ENCODE results near the gene SORCS2. TPM values are rescaled to one million over a fixed set of nuclear protein-coding genes. Genes with fewer than 3 reads are reported as not detected.

The SORCS2 gene
- total RNA-seq, 1 experiment from 2014 or later, result not detected

DNA sequence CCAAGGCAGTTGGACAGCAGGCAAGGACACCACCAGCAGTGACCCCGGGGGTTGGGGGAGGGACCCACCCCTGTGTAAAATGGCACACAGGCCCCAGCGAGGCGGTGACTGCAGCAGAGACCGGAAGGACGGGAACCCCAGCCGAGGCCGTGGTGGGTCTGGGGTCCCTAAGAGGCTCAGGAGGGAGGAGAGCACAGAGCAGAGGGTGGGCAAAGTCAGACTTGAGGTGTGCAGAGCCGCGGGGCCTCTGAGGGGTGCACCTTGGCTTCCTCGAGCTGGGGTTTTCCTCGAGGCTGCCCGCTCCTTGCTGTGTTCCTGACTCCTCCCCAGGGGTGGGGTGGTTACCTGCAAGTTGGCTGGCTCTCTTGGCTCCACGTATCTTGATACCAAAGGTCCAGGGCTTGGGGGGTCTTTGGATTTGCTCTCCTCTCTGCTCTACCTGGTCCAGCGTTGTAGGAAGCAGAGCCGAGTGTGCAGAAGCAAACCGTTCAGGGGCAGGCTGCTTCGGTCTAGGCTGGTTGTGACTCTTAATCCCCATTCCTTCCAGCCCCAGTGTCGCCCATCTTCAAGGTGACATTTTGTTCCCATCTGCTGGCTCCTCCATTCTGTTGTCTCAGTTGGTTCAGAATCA, 37.9 kb upstream of the SORCS2 start:
- peaks cover 96% of the 10 kb centered on the region for H3K27me3 Mint-ChIP-seq (ENCODE audit: unreplicated experiment)
- H3K9me3 Mint-ChIP-seq (ENCODE audit: low read depth, unreplicated experiment), result no peaks in the 10 kb centered on the region
- CTCF ChIA-PET, result no interaction called here
- H3K4me1 Mint-ChIP-seq (ENCODE audit: low read depth, unreplicated experiment), result no peaks in the 10 kb centered on the region
- no peak overlapping the region for H3K27ac Mint-ChIP-seq (ENCODE audit: unreplicated experiment)
- TF ChIP-seq, protein P1, sequence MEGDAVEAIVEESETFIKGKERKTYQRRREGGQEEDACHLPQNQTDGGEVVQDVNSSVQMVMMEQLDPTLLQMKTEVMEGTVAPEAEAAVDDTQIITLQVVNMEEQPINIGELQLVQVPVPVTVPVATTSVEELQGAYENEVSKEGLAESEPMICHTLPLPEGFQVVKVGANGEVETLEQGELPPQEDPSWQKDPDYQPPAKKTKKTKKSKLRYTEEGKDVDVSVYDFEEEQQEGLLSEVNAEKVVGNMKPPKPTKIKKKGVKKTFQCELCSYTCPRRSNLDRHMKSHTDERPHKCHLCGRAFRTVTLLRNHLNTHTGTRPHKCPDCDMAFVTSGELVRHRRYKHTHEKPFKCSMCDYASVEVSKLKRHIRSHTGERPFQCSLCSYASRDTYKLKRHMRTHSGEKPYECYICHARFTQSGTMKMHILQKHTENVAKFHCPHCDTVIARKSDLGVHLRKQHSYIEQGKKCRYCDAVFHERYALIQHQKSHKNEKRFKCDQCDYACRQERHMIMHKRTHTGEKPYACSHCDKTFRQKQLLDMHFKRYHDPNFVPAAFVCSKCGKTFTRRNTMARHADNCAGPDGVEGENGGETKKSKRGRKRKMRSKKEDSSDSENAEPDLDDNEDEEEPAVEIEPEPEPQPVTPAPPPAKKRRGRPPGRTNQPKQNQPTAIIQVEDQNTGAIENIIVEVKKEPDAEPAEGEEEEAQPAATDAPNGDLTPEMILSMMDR (IDR thresholded peaks at IDR 0.05; ENCODE audit: unreplicated experiment), result no peak
- intact Hi-C loops (cut with micrococcal nuclease; ENCODE audit: unreplicated experiment), result no loop called here
- no peak overlapping the region for H3K4me3 Mint-ChIP-seq (ENCODE audit: low read depth, unreplicated experiment)
- DNase-seq, result no peak
- H3K36me3 Mint-ChIP-seq (ENCODE audit: insufficient read depth, unreplicated experiment), result no peaks in the 10 kb centered on the region
- BruUV-seq (replicated peaks), result no TSS peak

DNA sequence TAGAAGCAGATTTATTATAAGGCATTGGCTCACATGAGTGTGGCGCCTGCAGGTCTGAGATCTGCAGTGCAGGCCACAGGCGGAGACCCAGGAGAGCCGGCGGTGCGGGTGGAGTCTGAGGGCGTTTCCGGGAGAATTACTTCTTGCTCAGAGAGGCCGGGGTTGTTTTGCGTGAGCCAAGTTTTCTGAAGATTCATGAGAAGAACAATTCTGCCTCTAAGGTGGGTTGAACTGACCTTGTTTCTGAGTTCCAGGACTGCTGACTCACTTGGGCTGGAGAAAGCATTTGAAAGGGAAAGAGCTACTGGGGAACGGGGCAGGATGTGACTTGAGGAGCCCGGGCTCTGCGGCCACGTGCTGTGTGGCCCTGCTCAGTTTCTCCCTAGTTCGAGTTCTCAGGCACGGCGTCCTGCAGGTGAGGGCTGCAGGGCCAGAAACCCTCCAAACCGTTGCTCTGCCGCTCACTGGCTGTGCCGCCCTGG, 36.7 kb upstream of the SORCS2 start:
- H3K4me1 Mint-ChIP-seq (ENCODE audit: low read depth, unreplicated experiment), result no peaks in the 10 kb centered on the region
- intact Hi-C loops (cut with micrococcal nuclease; ENCODE audit: unreplicated experiment), result no loop called here
- no peaks in the 10 kb centered on the region for H3K36me3 Mint-ChIP-seq (ENCODE audit: insufficient read depth, unreplicated experiment)
- TF ChIP-seq, protein P1 (IDR thresholded peaks at IDR 0.05; ENCODE audit: unreplicated experiment), result no peak
- CTCF ChIA-PET, result no interaction called here
- no peak overlapping the region for H3K4me3 Mint-ChIP-seq (ENCODE audit: low read depth, unreplicated experiment)
- peaks cover 93% of the 10 kb centered on the region for H3K27me3 Mint-ChIP-seq (ENCODE audit: unreplicated experiment)
- no TSS peak for BruUV-seq (replicated peaks)
- H3K9me3 Mint-ChIP-seq (ENCODE audit: low read depth, unreplicated experiment), result no peaks in the 10 kb centered on the region
- no peak for DNase-seq
- no peak overlapping the region for H3K27ac Mint-ChIP-seq (ENCODE audit: unreplicated experiment)

DNA sequence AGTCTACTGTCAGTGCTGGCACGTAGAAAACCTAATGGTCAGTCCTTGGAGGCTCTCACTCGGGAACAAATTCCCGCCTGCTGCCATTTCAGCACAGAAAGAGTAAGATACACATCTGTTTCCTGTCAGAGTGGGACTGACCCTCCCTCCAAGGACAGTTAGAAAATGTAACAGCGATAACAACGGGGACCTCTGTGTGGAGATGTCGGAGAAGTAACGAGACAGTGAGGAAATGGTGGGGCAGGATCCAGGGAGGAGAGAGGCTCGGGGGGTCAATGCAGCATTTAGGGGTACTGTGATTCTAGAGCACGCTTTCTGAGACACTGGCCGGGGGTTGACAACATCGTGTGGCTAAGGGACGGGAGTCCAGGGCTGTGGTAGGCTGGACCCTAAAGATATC, 36.0 kb upstream of the SORCS2 start:
- intact Hi-C loops (cut with micrococcal nuclease; ENCODE audit: unreplicated experiment), result no loop called here
- no peaks in the 10 kb centered on the region for H3K4me1 Mint-ChIP-seq (ENCODE audit: low read depth, unreplicated experiment)
- TF ChIP-seq, protein P1 (IDR thresholded peaks at IDR 0.05; ENCODE audit: unreplicated experiment), result no peak
- no peaks in the 10 kb centered on the region for H3K9me3 Mint-ChIP-seq (ENCODE audit: low read depth, unreplicated experiment)
- peaks cover 93% of the 10 kb centered on the region for H3K27me3 Mint-ChIP-seq (ENCODE audit: unreplicated experiment)
- no peaks in the 10 kb centered on the region for H3K36me3 Mint-ChIP-seq (ENCODE audit: insufficient read depth, unreplicated experiment)
- no peak for DNase-seq
- CTCF ChIA-PET, result interaction anchor here (0.6 to 0.8 kb wide), 2 partner anchors 9 to 39 kb away, joined by 3 read pairs; no protein-coding TSS in a partner anchor
- H3K4me3 Mint-ChIP-seq (ENCODE audit: low read depth, unreplicated experiment), result no peak overlapping the region
- BruUV-seq (replicated peaks), result no TSS peak
- H3K27ac Mint-ChIP-seq (ENCODE audit: unreplicated experiment), result no peak overlapping the region

DNA sequence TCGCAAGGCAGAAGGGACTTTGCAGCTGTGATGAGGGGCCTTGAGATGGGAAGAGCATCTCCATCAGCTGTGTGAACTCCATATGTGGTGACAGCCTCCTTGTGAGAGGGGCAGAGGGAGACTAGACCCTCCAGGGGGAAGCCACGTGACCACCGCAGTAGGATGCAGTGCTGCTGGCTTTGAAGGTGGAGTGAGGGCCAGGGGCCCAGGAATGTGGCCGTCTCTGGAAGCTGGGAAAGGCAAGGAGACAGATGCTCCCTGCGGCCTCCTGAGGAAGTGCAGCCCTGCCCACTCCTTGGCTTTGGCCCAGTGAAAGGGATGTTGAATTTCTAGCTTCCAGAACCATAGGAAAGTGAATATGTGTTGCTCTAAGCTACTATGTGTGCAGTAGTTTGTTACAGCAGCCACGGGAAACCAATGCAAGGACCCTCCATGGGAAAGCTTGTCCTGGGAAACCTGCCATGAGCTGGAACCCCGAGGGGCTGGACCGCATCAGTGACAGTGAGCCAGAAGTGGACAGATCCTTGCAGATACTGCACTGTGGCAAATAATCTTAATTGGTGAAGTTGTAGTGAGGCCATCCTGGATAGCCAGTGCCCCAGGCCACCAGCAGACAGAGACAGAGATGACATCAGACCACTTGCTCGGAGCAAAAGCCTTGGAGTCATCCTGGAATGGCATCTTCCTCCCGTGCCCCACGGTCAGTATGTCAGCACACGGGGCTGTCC, 35.4 kb upstream of the SORCS2 start:
- Mint-ChIP-seq H3K27ac (ENCODE audit: unreplicated experiment) (no peak overlapping the region), H3K4me3 (ENCODE audit: low read depth, unreplicated experiment) (no peak overlapping the region), H3K36me3 (ENCODE audit: insufficient read depth, unreplicated experiment) (no peaks in the 10 kb centered on the region), H3K4me1 (ENCODE audit: low read depth, unreplicated experiment) (no peaks in the 10 kb centered on the region), H3K9me3 (ENCODE audit: low read depth, unreplicated experiment) (no peaks in the 10 kb centered on the region), H3K27me3 (ENCODE audit: unreplicated experiment) (peaks cover 96% of the 10 kb centered on the region)
- DNase-seq, result no peak
- TF ChIP-seq, protein P1 (IDR thresholded peaks at IDR 0.05; ENCODE audit: unreplicated experiment), result no peak
- CTCF ChIA-PET, result interaction anchor here (0.6 to 0.8 kb wide), 2 partner anchors 9 to 38 kb away, joined by 3 read pairs; no protein-coding TSS in a partner anchor
- intact Hi-C loops (cut with micrococcal nuclease; ENCODE audit: unreplicated experiment), result no loop called here
- BruUV-seq (replicated peaks), result no TSS peak
